HEK293T (cell line): ENCODE measurements around the gene ALDOC.

Source experiments
- ARNT ChIP-seq: fragments of 450-650 bp; IDR thresholded peaks from 2 replicates; pipeline ENCODE4 v1.6.1; 2017; ENCODE audit warnings: mild to moderate bottlenecking
- ELF4 ChIP-seq: fragments of 450-650 bp; IDR thresholded peaks from 2 replicates; pipeline ENCODE4 v1.6.1; 2017; ENCODE audit warnings: antibody characterized with exemption
- FOXK2 ChIP-seq: fragments of 450-650 bp; IDR thresholded peaks from 2 replicates; pipeline ENCODE4 v1.6.1; 2016; ENCODE audit warnings: mild to moderate bottlenecking
- FOXM1 ChIP-seq: fragments of 450-650 bp; IDR thresholded peaks from 2 replicates; pipeline ENCODE4 v1.6.1; 2017; ENCODE audit warnings: mild to moderate bottlenecking, borderline replicate concordance
- HDGF ChIP-seq: fragments of 450-650 bp; IDR thresholded peaks from 2 replicates; pipeline ENCODE4 v1.6.1; 2017; ENCODE audit warnings: antibody characterized with exemption, borderline replicate concordance
- LEF1 ChIP-seq: fragments of 450-650 bp; IDR thresholded peaks from 2 replicates; pipeline ENCODE4 v1.6.1; 2017; ENCODE audit warnings: mild to moderate bottlenecking, borderline replicate concordance
- NFRKB ChIP-seq: fragments of 450-650 bp; IDR thresholded peaks from 2 replicates; pipeline ENCODE4 v1.6.1; 2016; ENCODE audit warnings: mild to moderate bottlenecking, moderate library complexity
- SP1 ChIP-seq: fragments of 450-650 bp; IDR thresholded peaks from 2 replicates; pipeline ENCODE4 v1.6.1; 2017
- SUZ12 ChIP-seq: fragments of 450-650 bp; IDR thresholded peaks from 2 replicates; pipeline ENCODE4 v1.6.1; 2016; ENCODE audit warnings: mild to moderate bottlenecking
- TARDBP ChIP-seq: fragments of 450-650 bp; IDR thresholded peaks from 2 replicates; pipeline ENCODE4 v1.6.1; 2016
- ZNF384 ChIP-seq: fragments of 450-650 bp; IDR thresholded peaks from 2 replicates; pipeline ENCODE4 v1.6.1; 2016

DNA sequence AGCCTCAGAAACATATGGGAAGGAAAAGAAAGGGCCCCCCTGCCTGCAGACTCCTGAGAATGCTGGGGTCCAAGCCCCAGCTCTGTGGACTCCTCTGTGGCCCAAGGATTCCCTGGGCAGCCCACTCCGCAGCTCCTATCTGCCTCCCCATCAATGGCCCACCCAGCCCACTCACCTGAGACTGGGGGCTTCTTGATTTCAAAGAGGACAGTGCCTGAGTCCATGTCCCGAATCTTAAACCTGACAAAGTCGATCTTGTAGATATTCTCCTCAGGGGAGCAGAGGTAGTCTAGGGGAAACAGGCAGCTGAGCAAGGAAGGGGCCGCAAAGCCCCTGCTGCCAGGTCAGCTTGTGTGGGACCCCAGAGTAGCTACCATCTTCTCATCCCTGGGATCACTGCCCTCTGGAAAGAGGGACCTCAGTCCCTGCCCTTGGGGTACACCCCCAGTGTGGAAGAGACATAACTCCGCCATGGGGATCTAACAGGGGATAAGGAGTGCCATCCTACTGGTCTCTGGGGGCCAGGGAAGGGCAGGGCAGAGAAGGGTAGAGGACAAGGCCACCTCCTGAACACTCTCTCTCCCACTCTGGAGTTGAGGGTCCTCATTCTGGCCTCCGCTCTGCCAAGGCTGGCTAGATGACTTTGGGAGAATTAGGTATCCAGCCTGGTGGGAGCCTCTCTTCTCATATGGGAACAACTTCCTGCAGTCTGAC is 28.1 kb downstream of the ALDOC start:
- TF ChIP-seq FOXK2 = no peak
- no peak for TF ChIP-seq HDGF
- TF ChIP-seq TARDBP = no peak
- TF ChIP-seq ELF4 = no peak
- no peak for TF ChIP-seq SP1
- TF ChIP-seq SUZ12 = no peak
- TF ChIP-seq ARNT = no peak
- no peak for TF ChIP-seq ZNF384
- no peak for TF ChIP-seq FOXM1
- no peak for TF ChIP-seq NFRKB
- TF ChIP-seq LEF1 = no peak
